GM21526 (cell line): ENCODE data around the gene ZNF493.
A peak's percentile ranks its signal among the peaks of the same experiment; 100 is the strongest.

Source experiments
- ATAC-seq: cut with Tn5 transposase; IDR thresholded peaks from one replicate; pipeline ENCODE4 v1.9.1; 2021; ENCODE audit warnings: moderate library complexity; ENCODE audit not compliant: unreplicated experiment, low FRiP score

Gene ZNF493

GRCh38 chr19:21396893-21397572 lies at the start of gene ZNF493:
Gene ZNF493 (plus strand): TSS chr19:21397133. CDS start chr19:21397238, 105 bp downstream.
- ATAC-seq, result peak; percentile 97

GRCh38 chr19:21352830-21353229 lies 44.1 kb upstream of the ZNF493 start:
- ATAC-seq, result no peak

GRCh38 chr19:21358768-21359451 lies 38.0 kb upstream of the ZNF493 start, which contains the start of gene ZNF738:
Gene ZNF738 (plus strand): TSS chr19:21359000. CDS start chr19:21359141, 141 bp downstream.
- ATAC-seq, result peak; percentile 93

- no peak for ATAC-seq
Measured at GRCh38 chr19:21362291-21362690, 34.6 kb upstream of the ZNF493 start.

- no peak for ATAC-seq
Measured at GRCh38 chr19:21383980-21384582, 12.9 kb upstream of the ZNF493 start.

GRCh38 chr19:21396121-21396520 lies 812 bp upstream of the ZNF493 start:
- ATAC-seq, result no peak

- no peak for ATAC-seq
Measured at GRCh38 chr19:21398851-21399250, 1.9 kb downstream of the ZNF493 start.

- ATAC-seq, result no peak
Measured at GRCh38 chr19:21402303-21402985, 5.5 kb downstream of the ZNF493 start.

GRCh38 chr19:21410166-21410565 lies 13.2 kb downstream of the ZNF493 start:
- ATAC-seq, result no peak

- ATAC-seq, result no peak
Measured at GRCh38 chr19:21422244-21422643, 25.3 kb downstream of the ZNF493 start.

GRCh38 chr19:21423057-21424041 lies 26.4 kb downstream of the ZNF493 start:
- no peak for ATAC-seq

GRCh38 chr19:21430675-21431074 lies 33.7 kb downstream of the ZNF493 start:
- ATAC-seq, result no peak

- no peak for ATAC-seq
Measured at GRCh38 chr19:21432590-21432989, 35.7 kb downstream of the ZNF493 start.

GRCh38 chr19:21434516-21434915 lies 37.6 kb downstream of the ZNF493 start:
- ATAC-seq, result no peak

GRCh38 chr19:21434967-21435544 lies 38.1 kb downstream of the ZNF493 start:
- ATAC-seq, result no peak

GRCh38 chr19:21439201-21439751 lies 42.3 kb downstream of the ZNF493 start:
- no peak for ATAC-seq

GRCh38 chr19:21440321-21440720 lies 43.4 kb downstream of the ZNF493 start:
- ATAC-seq, result no peak

GRCh38 chr19:21451187-21451586 lies 54.3 kb downstream of the ZNF493 start:
- ATAC-seq, result no peak

GRCh38 chr19:21454901-21455300 lies 58.0 kb downstream of the ZNF493 start:
- ATAC-seq, result no peak
